Airway epithelial cell (primary cell): ENCODE data around the gene ELSPBP1. TPM values are rescaled to one million over a fixed set of nuclear protein-coding genes. Genes with fewer than 3 reads are reported as not detected.

Experiments used
- total RNA-seq: library from RNA; depleted of rRNA; stranded (reverse); fragments of >200 nt; gene quantifications from 2 replicates; pipeline ENCODE4 v1.2.3, GENCODE V29; 2015

Gene ELSPBP1
- not detected in 2 replicates for total RNA-seq

GRCh38 chr19:47994209-47994802 lies at the start of gene ELSPBP1:
Gene ELSPBP1, plus strand, starts transcription at chr19:47994632. Its CDS starts 14,036 bp downstream, at chr19:48008668.

GRCh38 chr19:47992070-47992469 lies 2.4 kb upstream of the ELSPBP1 start, which contains the start of gene BSPH1:
Gene BSPH1, minus strand, starts transcription at chr19:47992170. Its CDS starts 89 bp downstream, at chr19:47992081.

GRCh38 chr19:48043675-48044258 lies 49.3 kb downstream of the ELSPBP1 start, which contains the start of gene CABP5:
Gene CABP5, minus strand, starts transcription at chr19:48044079. Its CDS starts 157 bp downstream, at chr19:48043922.

Other genes starting within 250 kb of the ELSPBP1 start
- gene NOP53, start 249.1 kb upstream of the ELSPBP1 start, total RNA-seq, result 145 and 178 TPM in 2 replicates
- 596 and 773 TPM in 2 replicates for gene SELENOW, start 215.9 kb upstream of the ELSPBP1 start, total RNA-seq
- not detected in 2 replicates for gene TPRX1, start 190.1 kb upstream of the ELSPBP1 start, total RNA-seq
- not detected in 2 replicates for gene CRX, start 172.7 kb upstream of the ELSPBP1 start, total RNA-seq
- gene TPRX2, start 135.4 kb upstream of the ELSPBP1 start, total RNA-seq, result not detected in 2 replicates
- gene SULT2A1, start 108.3 kb upstream of the ELSPBP1 start, total RNA-seq, result not detected in 2 replicates
- gene BSPH1, start 2.5 kb upstream of the ELSPBP1 start, total RNA-seq, result not detected in 2 replicates
- gene CABP5, start 49.4 kb downstream of the ELSPBP1 start, total RNA-seq, result not detected in 2 replicates
- gene PLA2G4C, start 116.2 kb downstream of the ELSPBP1 start, total RNA-seq, result 0.56 TPM in 1 of 2 replicates, not detected in the other
- 37.2 and 72.2 TPM in 2 replicates for gene LIG1, start 175.7 kb downstream of the ELSPBP1 start, total RNA-seq
- gene ZSWIM9, start 176.0 kb downstream of the ELSPBP1 start, total RNA-seq, result 1.7 and 2.0 TPM in 2 replicates